ENCODE measurements around the gene CROCC2.

The CROCC2 gene

DNA sequence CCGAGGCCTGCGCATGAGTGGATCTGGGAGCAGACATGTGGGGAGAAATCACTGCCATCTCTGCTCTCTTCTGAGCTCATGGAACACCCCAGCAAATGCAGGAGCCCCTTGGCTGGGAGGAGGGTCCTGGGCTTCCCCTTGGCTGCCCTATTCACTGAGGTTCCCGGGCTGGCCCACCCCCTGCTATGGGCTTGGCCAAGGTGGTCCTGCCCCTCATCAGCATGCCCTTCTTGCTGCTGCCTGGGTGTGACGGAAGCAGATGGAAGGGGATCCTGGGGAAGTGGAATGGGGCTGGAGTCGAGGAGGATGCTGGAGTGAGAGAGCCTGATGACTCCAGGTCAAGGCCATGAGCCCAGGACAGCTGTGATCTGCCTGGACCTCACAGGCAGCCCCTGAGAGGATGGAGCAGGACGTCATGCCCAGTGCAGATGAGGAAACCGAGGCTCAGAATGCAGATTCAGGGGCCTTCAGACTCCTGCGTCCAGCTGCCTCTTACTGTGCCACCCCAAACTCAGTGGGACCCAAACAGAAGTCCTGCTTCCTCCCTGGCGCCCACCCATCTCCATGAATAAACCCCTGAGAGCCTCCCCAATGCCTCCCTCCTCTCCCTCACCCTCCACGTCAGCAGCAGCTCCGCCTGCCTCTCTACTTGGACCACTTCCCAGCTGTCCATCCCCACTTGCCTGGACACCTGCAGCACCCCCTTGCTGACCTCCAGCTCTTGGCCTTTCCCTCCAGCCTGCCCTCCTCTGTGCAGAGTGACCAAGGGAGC, 96.3 kb downstream of the CROCC2 start:
- Histone ChIP-seq H3K4me1 (peaks cover 9 to 32% (median 24%) of the 10 kb centered on the region in 10 experiments; a peak in 18 of 20 replicates), H3K27ac (no peak overlapping the region), H3K4me3 (no peak overlapping the region), H4K20me1 (peaks cover 0 to 30% (median 12%) of the 10 kb centered on the region in 11 experiments; a peak in 12 of 22 replicates), H3K9me3 (replicated peaks in 1 of 11) (peaks cover 29 to 39% (median 33%) of the 10 kb centered on the region in 11 experiments), H3K36me3 (peaks cover 0 to 8% (median 4%) of the 10 kb centered on the region in 11 experiments; a peak in 4 of 22 replicates), H3K9ac (no peak overlapping the region), H3K27me3 (peaks cover 32 to 43% (median 38%) of the 10 kb centered on the region in 11 experiments), H3K4me2 (no peak overlapping the region)
- no peak for TF ChIP-seq Cebpa-rat (IDR thresholded peaks at IDR 0.05)

DNA sequence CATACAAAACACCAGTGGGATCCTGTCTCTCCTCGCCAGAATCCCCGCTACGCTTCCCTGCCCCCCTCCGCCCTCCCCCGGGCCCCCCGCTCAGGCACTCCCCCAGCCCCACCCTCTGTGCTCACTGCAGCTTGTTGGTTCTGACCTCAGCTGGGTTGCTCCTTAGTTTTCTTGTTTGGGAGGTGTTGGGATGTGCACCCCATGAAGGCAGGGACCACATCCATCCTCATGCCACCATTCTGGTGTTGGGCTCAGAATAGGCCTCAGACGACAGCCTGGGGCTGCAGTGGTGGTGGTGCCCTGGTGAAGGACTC, 96.9 kb downstream of the CROCC2 start:
- Histone ChIP-seq H3K9ac (no peak overlapping the region), H3K4me3 (no peak overlapping the region), H4K20me1 (peaks cover 0 to 25% (median 9%) of the 10 kb centered on the region in 11 experiments; a peak in 12 of 22 replicates), H3K36me3 (peaks cover 0 to 8% (median 4%) of the 10 kb centered on the region in 11 experiments; a peak in 4 of 22 replicates), H3K27ac (no peak overlapping the region), H3K4me2 (no peak overlapping the region), H3K27me3 (peaks cover 26 to 37% (median 32%) of the 10 kb centered on the region in 11 experiments), H3K4me1 (peaks cover 6 to 32% (median 24%) of the 10 kb centered on the region in 10 experiments; a peak in 18 of 20 replicates), H3K9me3 (replicated peaks in 1 of 11) (peaks cover 29 to 39% (median 33%) of the 10 kb centered on the region in 11 experiments)
- TF ChIP-seq Cebpa-rat (IDR thresholded peaks at IDR 0.05): no peak

DNA sequence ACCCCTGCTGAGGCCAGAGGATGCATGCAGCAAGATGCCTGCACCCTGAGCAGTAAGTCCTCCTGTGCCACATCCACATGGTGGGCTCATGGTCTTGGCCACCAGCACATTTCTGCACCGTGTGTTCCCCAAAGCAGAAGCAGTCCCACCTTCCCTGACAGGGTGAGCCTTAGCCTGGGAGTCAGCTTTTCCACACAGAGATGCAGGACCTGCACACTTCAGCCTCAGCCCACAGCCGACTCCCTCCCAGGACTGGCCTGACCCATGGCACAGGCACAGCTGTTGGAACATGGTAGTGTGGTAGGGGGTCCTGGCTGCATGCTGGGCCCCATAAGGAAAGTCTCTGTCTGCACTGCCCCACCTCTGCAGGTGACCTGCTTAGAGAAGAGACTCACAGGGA, 97.2 kb downstream of the CROCC2 start:
- Histone ChIP-seq H4K20me1 (peaks cover 0 to 24% (median 9%) of the 10 kb centered on the region in 11 experiments; a peak in 12 of 22 replicates), H3K9ac (no peak overlapping the region), H3K27me3 (peaks cover 23 to 34% (median 29%) of the 10 kb centered on the region in 11 experiments), H3K36me3 (peaks cover 0 to 8% (median 4%) of the 10 kb centered on the region in 11 experiments; a peak in 4 of 22 replicates), H3K4me2 (no peak overlapping the region), H3K9me3 (replicated peaks in 1 of 11) (peaks cover 29 to 39% (median 33%) of the 10 kb centered on the region in 11 experiments), H3K4me1 (peaks cover 4 to 32% (median 25%) of the 10 kb centered on the region in 10 experiments; a peak in 18 of 20 replicates), H3K27ac (no peak overlapping the region), H3K4me3 (peak overlapping the region in 1 of 10 experiments; percentile 8; a peak in 1 of 20 replicates)
- TF ChIP-seq Cebpa-rat (IDR thresholded peaks at IDR 0.05): no peak

DNA sequence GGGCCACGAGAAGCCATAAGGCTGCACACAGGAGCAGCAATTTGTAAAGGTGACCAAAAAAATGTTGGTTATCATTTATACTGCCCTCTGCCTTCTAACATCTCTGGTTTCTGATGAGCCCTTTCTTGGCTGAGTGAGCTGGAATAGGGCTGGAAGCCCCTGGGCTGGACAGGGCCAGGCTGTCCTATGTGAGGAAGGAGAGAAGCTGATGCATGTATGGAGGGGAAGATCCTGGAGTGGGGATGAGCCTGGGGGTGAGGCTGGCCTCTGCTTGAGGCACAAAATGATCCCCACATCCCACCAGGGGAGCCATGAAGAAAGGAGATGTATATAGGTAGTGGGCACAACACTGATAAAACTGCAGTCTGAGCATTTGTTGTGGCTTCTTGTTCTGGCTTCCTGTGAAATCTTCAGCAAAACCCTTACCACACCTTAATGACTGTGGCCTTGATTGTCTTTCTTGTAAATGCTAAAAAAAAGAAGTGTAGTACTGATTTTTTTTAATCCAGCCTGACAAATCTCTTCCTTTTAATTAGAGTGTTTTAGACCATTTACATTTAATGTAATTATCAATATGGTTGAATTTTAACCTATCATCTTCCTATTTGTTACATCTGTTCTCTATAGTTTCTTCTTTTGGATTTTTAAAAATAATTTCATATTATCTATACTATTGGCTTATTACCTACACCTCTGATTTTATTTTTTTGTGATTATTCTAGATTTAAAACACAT, 97.9 kb downstream of the CROCC2 start:
- H3K4me1 ChIP-seq: peaks cover 4 to 32% (median 26%) of the 10 kb centered on the region in 10 experiments; a peak in 18 of 20 replicates
- no peak overlapping the region for H3K4me2 ChIP-seq
- H3K9ac ChIP-seq: no peak overlapping the region
- H3K27ac ChIP-seq: no peak overlapping the region
- H3K9me3 ChIP-seq (replicated peaks in 1 of 11): peaks cover 29 to 39% (median 33%) of the 10 kb centered on the region in 11 experiments
- TF ChIP-seq Cebpa-rat (IDR thresholded peaks at IDR 0.05): no peak
- peak overlapping the region in 2 of 10 experiments; percentile 8 to 34; a peak in 2 of 20 replicates for H3K4me3 ChIP-seq
- peaks cover 0 to 8% (median 4%) of the 10 kb centered on the region in 11 experiments; a peak in 4 of 22 replicates for H3K36me3 ChIP-seq
- H4K20me1 ChIP-seq: peaks cover 0 to 21% (median 8%) of the 10 kb centered on the region in 11 experiments; a peak in 12 of 22 replicates
- peaks cover 17 to 28% (median 22%) of the 10 kb centered on the region in 11 experiments for H3K27me3 ChIP-seq

DNA sequence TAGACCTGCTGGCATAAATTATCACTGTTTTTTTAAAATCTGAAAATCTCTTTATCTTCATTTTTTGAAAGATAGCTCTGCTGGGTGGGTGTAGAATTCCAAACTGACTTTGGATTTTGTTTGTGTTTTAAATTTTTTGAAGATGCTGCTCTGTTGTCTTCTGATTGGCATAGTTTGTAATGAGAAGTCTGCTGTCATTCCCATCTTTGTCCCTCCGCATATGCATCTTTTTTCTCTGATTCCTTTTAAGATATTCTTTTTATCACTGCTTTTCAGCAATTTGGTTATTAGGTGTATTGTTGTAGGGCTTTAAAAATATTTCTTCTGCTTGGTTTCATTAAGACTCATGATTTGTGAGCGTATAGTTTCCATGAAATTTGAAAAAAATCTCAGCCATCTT, 99.4 kb downstream of the CROCC2 start:
- H3K9ac ChIP-seq: no peak overlapping the region
- H4K20me1 ChIP-seq: peaks cover 0 to 5% (median 0%) of the 10 kb centered on the region in 11 experiments; a peak in 1 of 22 replicates
- H3K36me3 ChIP-seq: peaks cover 0 to 8% (median 4%) of the 10 kb centered on the region in 11 experiments; a peak in 4 of 22 replicates
- H3K27me3 ChIP-seq: peaks cover under 1 to 14% (median 7%) of the 10 kb centered on the region in 11 experiments; a peak in 17 of 22 replicates
- peaks cover 14 to 42% (median 37%) of the 10 kb centered on the region in 10 experiments; a peak in 18 of 20 replicates for H3K4me1 ChIP-seq
- no peak overlapping the region for H3K27ac ChIP-seq
- no peak for TF ChIP-seq Cebpa-rat (IDR thresholded peaks at IDR 0.05)
- no peak overlapping the region for H3K4me3 ChIP-seq
- H3K4me2 ChIP-seq: no peak overlapping the region
- H3K9me3 ChIP-seq (replicated peaks in 1 of 11): peaks cover 29 to 39% (median 33%) of the 10 kb centered on the region in 11 experiments

DNA sequence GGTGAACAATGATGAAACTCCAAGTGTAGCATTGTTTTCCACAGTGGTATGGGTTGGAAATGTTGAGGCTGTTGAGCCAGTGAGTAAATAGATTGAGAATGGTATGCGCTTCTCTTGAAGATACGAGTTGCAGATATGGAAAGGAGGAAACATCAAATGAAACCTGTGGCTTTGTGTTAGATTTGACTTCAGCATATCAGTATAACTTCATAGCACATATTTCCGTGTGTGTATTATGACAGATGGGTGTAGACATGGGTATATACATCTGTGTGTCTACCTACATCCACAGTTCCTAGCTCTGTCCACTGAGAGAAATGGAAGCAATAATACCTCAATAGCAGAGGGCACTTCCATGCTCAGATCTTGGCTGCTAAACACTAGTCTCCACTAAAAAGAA, 100.3 kb downstream of the CROCC2 start:
- H3K4me3 ChIP-seq: no peak overlapping the region
- no peak overlapping the region for H3K9ac ChIP-seq
- H3K36me3 ChIP-seq: peaks cover 0 to 8% (median 4%) of the 10 kb centered on the region in 11 experiments; a peak in 4 of 22 replicates
- TF ChIP-seq Cebpa-rat (IDR thresholded peaks at IDR 0.05): no peak
- peaks cover 29 to 39% (median 33%) of the 10 kb centered on the region in 11 experiments for H3K9me3 ChIP-seq (replicated peaks in 1 of 11)
- peaks cover 0 to 11% (median 0%) of the 10 kb centered on the region in 11 experiments; a peak in 6 of 22 replicates for H3K27me3 ChIP-seq
- no peak overlapping the region for H3K27ac ChIP-seq
- H3K4me2 ChIP-seq: peak overlapping the region in 3 of 11 experiments; percentile 21 to 86 (median 84); a peak in 3 of 22 replicates
- no peaks in the 10 kb centered on the region for H4K20me1 ChIP-seq
- peaks cover 14 to 50% (median 45%) of the 10 kb centered on the region in 10 experiments; a peak in 18 of 20 replicates for H3K4me1 ChIP-seq

DNA sequence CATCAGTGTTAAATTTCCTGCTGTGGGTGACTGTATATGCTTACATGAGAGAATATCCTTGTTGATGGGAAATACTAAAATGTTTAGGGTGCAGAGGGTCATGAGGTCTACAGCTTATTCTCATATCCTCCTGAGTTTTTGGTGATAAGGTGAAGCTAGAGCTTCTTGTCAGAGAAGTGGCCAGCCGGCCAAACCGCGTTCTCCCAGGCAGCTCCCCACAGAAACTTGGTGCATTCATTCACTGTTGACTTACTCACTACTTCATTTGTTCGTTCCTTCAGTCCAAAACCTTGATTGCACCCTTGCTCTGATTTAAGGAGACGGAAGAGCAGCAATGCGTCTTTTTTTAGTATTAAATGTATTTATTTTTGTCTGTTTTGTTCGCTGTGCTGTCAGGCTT, 101.0 kb downstream of the CROCC2 start:
- H3K9ac ChIP-seq: no peak overlapping the region
- H3K27ac ChIP-seq: no peak overlapping the region
- no peak overlapping the region for H3K4me3 ChIP-seq
- H3K27me3 ChIP-seq: peaks cover 0 to 18% (median 0%) of the 10 kb centered on the region in 11 experiments; a peak in 6 of 22 replicates
- H3K9me3 ChIP-seq (replicated peaks in 1 of 11): peaks cover 29 to 38% (median 33%) of the 10 kb centered on the region in 11 experiments
- H3K36me3 ChIP-seq: peaks cover 0 to 8% (median 4%) of the 10 kb centered on the region in 11 experiments; a peak in 4 of 22 replicates
- H3K4me2 ChIP-seq: peak overlapping the region in 6 of 11 experiments; percentile 21 to 93 (median 85); a peak in 10 of 22 replicates
- no peak for TF ChIP-seq Cebpa-rat (IDR thresholded peaks at IDR 0.05)
- H4K20me1 ChIP-seq: no peaks in the 10 kb centered on the region
- H3K4me1 ChIP-seq: peaks cover 14 to 57% (median 52%) of the 10 kb centered on the region in 10 experiments; a peak in 18 of 20 replicates
